ENCODE data around the gene SIT1.
"Not testable (repeated sequence)": the region's sequence is repeated elsewhere in the genome, so short reads cannot be mapped to it uniquely, and the experiment has no call there.

SIT1 gene

GRCh38 chr9:35637427-35637955 lies 13.2 kb downstream of the SIT1 start:
- not testable (repeated sequence) for DNase-seq (ENCODE audit: low read depth in 2 of 2)

- DNase-seq (ENCODE audit: low read depth in 2 of 2): not testable (repeated sequence)
Measured at GRCh38 chr9:35636877-35637246, 13.9 kb downstream of the SIT1 start.

GRCh38 chr9:35636135-35636876 lies 14.4 kb downstream of the SIT1 start:
- no peak for DNase-seq (ENCODE audit: low read depth in 2 of 2)

DNA sequence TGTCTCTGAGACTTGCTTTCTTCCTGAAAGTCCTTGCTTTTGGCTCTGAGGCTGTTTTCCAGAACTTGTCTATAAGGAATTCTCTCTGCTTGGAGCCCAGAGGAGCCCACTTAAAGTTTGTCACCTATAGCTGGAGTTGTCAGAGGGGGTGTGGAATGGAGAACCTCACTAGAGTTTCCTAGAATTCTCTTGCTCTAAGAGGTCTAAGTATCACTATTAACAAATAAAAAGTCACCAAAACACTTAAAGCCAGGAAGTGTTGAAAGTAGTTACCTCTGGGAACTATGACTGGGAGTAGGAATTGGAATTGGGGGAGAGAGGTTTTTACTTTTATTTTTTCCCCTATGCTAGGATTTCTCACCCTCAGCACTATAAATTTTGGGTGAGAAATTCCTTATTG lies 15.0 kb downstream of the SIT1 start:
- no peak for DNase-seq (ENCODE audit: low read depth in 2 of 2)

DNA sequence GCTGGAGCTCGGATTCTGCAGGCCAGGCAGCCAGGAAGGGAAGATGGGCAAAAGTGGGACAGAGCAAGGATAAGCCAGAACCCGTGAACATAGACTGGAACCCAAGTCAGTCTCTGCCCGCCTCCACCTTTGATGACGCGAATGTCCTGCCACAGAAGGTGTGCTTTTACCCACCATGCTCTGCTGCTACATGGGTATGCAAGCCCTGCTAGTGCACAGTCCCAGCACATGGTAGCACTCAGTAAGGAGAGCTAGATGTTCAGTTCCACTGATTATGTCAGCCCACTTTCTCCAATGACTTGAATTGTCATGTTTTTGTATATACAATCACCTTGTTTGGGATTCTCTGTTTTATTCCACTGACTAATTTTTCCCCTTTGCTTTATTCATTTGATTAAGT lies 21.1 kb downstream of the SIT1 start:
- DNase-seq (ENCODE audit: low read depth in 2 of 2): no peak

- no peak for DNase-seq (ENCODE audit: low read depth in 2 of 2)
Measured at GRCh38 chr9:35628389-35628991, 22.2 kb downstream of the SIT1 start.

DNA sequence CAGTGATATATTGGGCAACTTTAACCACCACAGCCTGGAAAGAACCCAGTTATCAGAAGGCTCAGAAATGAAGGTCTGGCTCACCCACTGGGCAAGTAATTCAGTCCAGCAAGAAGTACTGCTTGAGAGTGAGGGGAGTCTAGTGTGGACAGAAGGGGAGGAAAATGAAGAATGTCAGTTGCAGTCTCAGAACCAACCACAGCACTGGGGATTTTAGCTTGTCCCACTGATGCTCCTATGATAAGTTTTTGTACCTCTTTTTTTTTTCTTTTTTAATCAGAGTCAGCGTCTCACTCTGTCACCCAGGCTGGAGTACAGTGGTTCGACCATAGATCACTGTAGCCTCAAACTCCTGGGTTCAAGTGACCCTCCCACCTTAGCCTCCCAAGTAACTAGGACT lies 23.2 kb downstream of the SIT1 start:
- DNase-seq (ENCODE audit: low read depth in 2 of 2): no peak

DNA sequence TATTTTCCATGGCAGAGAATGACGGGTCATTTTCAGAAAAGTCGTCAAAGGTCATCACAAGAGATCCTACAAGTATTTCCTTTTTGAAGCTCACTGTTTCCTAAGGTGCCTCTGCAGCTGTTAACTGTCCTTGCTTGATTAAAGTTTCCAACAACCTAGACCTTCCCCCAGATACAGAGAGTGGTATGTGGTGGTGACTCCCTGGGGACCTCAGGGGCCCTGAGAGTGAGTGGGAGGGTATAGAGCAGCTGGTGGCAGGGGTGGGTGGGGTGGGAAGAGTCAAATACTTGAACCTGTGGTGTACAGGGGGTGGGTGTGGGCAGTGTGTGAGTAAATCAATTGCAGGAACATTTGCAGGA lies 31.0 kb downstream of the SIT1 start:
- DNase-seq (ENCODE audit: low read depth in 2 of 2): no peak

DNA sequence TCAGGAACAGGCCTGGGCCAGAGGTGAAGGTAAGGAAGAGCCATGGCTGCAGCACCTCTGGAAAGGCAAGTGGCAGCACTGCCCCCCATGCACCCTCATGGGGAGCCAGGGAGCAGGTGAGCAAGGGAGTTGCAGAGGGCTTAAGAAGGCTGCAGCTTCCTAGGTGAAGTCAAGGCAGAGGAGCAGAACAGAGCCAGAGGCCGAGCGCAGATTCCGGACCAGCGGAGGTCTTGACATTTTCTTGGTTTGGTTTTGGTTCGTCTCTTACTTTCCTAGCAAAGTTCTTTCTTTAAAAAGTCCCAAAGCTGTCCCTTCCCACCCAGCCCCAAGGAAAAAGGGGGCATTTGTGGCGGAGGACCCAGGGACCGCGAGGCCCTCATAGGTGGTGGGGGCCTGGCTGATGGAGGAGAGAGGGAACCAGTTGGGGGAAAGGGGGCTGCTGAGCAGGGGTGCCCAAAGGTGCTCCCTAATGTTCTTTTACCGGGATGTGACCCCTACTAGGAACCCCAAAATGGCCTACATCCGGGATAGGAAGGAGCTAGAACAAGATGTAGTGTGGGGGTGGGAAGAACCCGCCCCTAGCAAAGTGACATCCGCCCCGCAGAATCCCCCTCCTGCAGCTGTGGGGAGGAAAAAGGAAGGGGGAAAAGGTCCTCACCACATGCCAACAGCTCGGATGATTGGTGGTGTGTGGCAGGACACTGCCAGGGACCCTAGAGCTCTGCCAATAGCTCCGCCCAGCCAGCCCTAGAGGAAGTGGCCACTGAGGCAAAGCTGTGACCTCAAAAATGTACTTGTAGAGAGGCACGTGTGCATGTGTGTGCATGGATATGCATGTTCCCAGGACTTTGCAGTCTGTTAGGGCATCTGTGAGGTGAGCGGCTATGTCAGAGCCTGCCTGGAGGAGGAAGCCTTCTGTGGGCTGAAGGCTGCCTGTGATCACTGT lies 31.6 kb downstream of the SIT1 start:
- DNase-seq (ENCODE audit: low read depth in 2 of 2): peak in 1 of 2 experiments; percentile 31

- DNase-seq (ENCODE audit: low read depth in 2 of 2): no peak
Measured at GRCh38 chr9:35618325-35618727, 32.4 kb downstream of the SIT1 start, which contains the start of gene CD72. CD72 (minus strand) TSS chr9:35618413; CDS start chr9:35618303, 110 bp downstream.

GRCh38 chr9:35617548-35617947 lies 33.2 kb downstream of the SIT1 start:
- DNase-seq (ENCODE audit: low read depth in 2 of 2): no peak

DNA sequence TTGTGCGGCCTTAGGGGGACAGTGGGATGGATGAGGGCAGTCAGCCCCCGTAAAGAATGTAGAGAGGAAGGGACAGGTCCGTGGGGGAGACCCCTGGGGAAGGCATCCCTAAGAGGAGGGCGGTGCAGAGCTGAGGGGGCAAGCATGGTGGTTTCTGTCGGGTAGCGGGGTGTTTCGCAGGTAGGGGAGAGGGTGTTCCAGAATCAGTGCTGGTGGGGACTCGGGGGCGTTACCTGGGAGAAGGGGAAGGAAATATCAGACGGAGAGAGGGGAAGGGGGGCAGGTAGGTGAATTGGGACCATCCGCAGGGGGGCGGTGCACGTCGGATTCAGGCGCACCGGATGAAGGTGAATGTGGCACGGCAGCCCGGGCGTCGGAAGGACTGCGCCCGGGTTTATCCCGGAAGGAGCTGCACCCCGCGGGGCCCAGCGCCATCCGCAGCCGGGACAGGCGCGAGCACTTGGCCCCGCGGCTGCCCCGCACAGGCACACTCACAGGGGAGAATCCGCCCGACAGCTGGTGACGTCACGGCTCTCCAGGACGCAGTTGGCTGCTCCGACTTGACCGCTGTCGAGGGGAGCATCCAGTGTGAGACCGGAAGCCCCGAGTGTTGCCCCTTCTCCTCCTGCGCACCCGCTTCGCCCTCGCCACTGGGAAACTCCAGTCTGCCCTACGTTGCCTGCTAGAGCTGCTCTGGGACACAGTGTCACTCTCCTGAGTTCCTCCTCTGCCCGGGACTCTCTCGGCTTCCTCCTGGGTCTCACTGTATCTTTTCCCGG lies 33.9 kb downstream of the SIT1 start:
- peak; percentile 25 to 60 for DNase-seq (ENCODE audit: low read depth in 2 of 2)

- no peak for DNase-seq (ENCODE audit: low read depth in 2 of 2)
Measured at GRCh38 chr9:35615981-35616680, 34.6 kb downstream of the SIT1 start.

DNA sequence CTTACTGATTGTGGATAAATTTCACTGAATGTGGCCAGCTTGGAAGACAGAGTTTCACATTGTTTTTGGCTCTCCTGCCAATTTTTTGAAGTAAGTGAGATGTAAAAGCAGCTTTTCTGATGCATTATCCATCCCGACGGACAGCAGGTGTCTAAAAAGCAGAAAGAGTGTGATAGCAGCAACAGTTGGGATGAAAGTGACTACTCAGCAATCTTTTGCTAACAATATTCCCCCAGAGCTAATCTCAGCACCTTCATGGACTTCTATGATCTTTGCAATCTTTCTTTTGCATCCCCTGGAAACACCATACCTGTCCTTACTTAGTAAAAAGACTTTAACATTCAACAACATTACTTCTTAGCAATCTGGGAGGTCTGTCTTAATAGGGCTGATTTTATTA lies 37.9 kb downstream of the SIT1 start:
- DNase-seq (ENCODE audit: low read depth in 2 of 2): no peak

DNA sequence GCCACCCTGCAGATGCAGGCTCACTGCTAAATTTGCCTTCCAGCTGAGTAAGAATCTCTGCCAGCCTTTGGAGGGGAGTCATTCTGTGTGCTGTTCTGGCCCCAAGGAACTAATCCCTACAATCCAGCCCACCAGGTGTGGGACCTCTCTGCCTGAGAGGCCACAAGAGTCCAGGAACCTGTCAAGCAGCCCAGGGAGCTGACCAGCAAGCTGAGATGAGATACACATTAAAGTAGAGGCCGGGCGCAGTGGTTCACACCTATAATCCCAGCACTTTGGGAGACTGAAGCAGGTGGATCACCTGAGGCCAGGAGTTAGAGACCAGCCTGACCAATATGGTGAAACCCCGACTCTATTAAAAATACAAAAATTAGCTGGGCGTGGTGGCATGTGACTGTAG lies 38.7 kb downstream of the SIT1 start:
- not testable (repeated sequence) for DNase-seq (ENCODE audit: low read depth in 2 of 2)

GRCh38 chr9:35611230-35611797 lies 39.4 kb downstream of the SIT1 start:
- DNase-seq (ENCODE audit: low read depth in 2 of 2): peak in 1 of 2 experiments; percentile 41

DNA sequence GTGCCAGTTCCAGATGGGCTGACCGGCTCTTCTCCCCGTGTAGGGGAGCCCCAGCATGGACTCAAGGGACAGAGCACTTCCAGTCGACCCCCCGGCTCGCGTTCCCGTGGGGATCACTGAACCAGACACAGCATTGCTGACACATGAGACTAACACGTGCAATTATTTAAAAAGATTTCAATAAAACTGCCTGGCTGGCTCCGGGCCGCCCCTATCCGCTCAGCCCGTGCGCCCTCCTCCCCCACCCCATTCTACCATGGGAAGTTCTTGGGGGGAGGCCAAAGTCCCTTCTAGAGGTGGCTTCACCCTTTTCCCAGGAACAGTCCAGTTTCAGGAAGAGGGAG lies 40.9 kb downstream of the SIT1 start:
- DNase-seq (ENCODE audit: low read depth in 2 of 2): no peak

DNA sequence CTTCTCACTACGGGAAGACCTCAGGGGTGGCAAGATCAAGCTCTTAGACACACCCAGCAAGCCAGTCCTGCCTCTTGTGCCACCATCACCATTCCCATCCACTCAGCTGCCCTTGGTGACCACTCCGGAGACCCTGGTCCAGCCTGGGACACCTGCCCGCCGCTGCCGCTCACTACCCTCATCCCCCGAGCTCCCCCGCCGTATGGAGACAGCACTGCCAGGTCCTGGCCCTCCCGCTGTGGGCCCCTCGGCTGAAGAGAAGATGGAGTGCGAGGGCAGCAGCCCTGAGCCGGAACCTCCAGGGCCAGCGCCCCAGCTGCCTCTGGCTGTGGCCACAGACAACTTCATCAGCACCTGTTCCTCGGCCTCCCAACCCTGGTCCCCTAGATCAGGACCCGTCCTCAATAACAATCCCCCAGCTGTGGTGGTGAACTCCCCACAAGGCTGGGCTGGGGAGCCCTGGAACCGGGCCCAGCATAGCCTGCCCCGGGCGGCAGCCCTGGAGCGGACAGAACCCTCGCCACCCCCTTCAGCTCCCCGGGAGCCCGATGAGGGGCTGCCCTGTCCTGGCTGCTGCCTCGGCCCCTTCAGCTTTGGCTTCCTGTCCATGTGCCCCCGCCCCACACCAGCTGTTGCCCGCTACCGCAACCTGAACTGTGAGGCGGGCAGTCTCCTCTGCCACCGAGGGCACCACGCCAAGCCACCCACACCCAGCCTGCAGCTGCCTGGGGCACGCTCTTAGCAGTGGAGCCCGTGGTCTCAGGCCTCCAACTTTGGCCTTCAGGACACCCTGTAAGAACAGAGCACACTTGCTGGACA lies 41.5 kb downstream of the SIT1 start:
- DNase-seq (ENCODE audit: low read depth in 2 of 2): no peak

GRCh38 chr9:35608221-35608620 lies 42.5 kb downstream of the SIT1 start:
- DNase-seq (ENCODE audit: low read depth in 2 of 2): no peak

GRCh38 chr9:35606726-35607125 lies 44.0 kb downstream of the SIT1 start:
- no peak for DNase-seq (ENCODE audit: low read depth in 2 of 2)
